Caco-2 (cell line): ENCODE results near the gene CELA3A. TPM values are rescaled to one million over a fixed set of nuclear protein-coding genes. Genes with fewer than 3 reads are reported as not detected.
"Not testable (repeated sequence)": the region's sequence is repeated elsewhere in the genome, so short reads cannot be mapped to it uniquely, and the experiment has no call there.

Source experiments
- BruUV-seq: library from RNA; stranded (reverse); fragments of 400-500 nt; replicated peaks from 2 replicates; lab custom pipeline; 2021; lab: Mats Ljungman, UMichigan
- CTCF ChIA-PET: fragments of 300-600 bp; sonication (Branson Sonifier 250); formaldehyde crosslinking; loops from one replicate; lab custom pipeline; 2022; ENCODE audit warnings: antibody characterized with exemption; lab: Charles Lee
- POLR2A ChIA-PET: fragments of 300-600 bp; sonication (Branson Sonifier 250); formaldehyde crosslinking; loops from one replicate; lab custom pipeline; 2022; ENCODE audit warnings: antibody characterized with exemption; lab: Charles Lee
- DNase-seq, 2 experiments: peaks; one replicate each; pipeline versions ENCODE4 v3.0.0 to v3.0.0-alpha.2; 2020 to 2022
- H3K27me3 ChIP-seq: replicated peaks from 2 replicates; pipeline ENCODE4 v1.6.0; 2011; ENCODE audit warnings: low read length; ENCODE audit not compliant: control insufficient read depth, insufficient read depth
- H3K36me3 ChIP-seq: 2 replicates; pipeline ENCODE4 v1.5.1; 2011; ENCODE audit warnings: low read length; ENCODE audit not compliant: control insufficient read depth, insufficient read depth
- H3K4me1 ChIP-seq: fragments of 250-450 bp; sonication (Bioruptor Pico); 2 replicates; pipeline ENCODE4 v1.5.1; 2020; ENCODE audit warnings: mild to moderate bottlenecking
- H3K4me3 ChIP-seq: 2 replicates; pipeline ENCODE4 v1.5.1; 2011; ENCODE audit warnings: low read depth, mild to moderate bottlenecking, control low read depth, low read length
- H3K9me3 ChIP-seq: fragments of 250-450 bp; sonication (Bioruptor Pico); 2 replicates; pipeline ENCODE4 v1.5.1; 2020; ENCODE audit warnings: mild to moderate bottlenecking, moderate library complexity
- H3K27ac Mint-ChIP-seq: one replicate; pipeline ENCODE4 v1.8.0; 2022; ENCODE audit warnings: mixed read lengths; ENCODE audit not compliant: unreplicated experiment
- H3K27me3 Mint-ChIP-seq: one replicate; pipeline ENCODE4 v1.8.0; 2022; ENCODE audit warnings: mixed read lengths; ENCODE audit not compliant: insufficient read depth, unreplicated experiment
- H3K36me3 Mint-ChIP-seq: one replicate; pipeline ENCODE4 v1.8.0; 2022; ENCODE audit warnings: mild to moderate bottlenecking, mixed read lengths; ENCODE audit not compliant: insufficient read depth, unreplicated experiment
- H3K4me1 Mint-ChIP-seq: one replicate; pipeline ENCODE4 v1.8.0; 2022; ENCODE audit warnings: low read depth, mixed read lengths; ENCODE audit not compliant: unreplicated experiment
- H3K4me3 Mint-ChIP-seq: one replicate; pipeline ENCODE4 v1.8.0; 2022; ENCODE audit warnings: mild to moderate bottlenecking, moderate library complexity, mixed read lengths; ENCODE audit not compliant: unreplicated experiment
- H3K9me3 Mint-ChIP-seq: one replicate; pipeline ENCODE4 v1.8.0; 2022; ENCODE audit warnings: mixed read lengths; ENCODE audit not compliant: unreplicated experiment
- intact Hi-C: fragments of 100-400 bp; cut with micrococcal nuclease; formaldehyde crosslinking; loops from one replicate; pipeline ENCODE4 v1.10.0; 2022; ENCODE audit not compliant: unreplicated experiment
- total RNA-seq: library from RNA; stranded (reverse); gene quantifications from 2 replicates; pipeline ENCODE4 v1.2.3, GENCODE V29; 2022

CELA3A gene
- total RNA-seq, 1 experiment from 2014 or later: not detected

- H3K9me3 Mint-ChIP-seq, H3K27me3 Mint-ChIP-seq, CTCF ChIA-PET, H3K27me3 ChIP-seq, intact Hi-C loops, BruUV-seq, DNase-seq, H3K9me3 ChIP-seq, H3K4me1 Mint-ChIP-seq, H3K4me1 ChIP-seq, H3K4me3 ChIP-seq, POLR2A ChIA-PET, H3K4me3 Mint-ChIP-seq, H3K36me3 ChIP-seq, H3K36me3 Mint-ChIP-seq: not testable (repeated sequence)
- H3K27ac Mint-ChIP-seq: peak overlapping the region; percentile 23
Measured at GRCh38 chr1:21969066-21969465, 32.4 kb upstream of the CELA3A start.

GRCh38 chr1:21970523-21970922, 30.9 kb upstream of the CELA3A start:
- H3K4me1 Mint-ChIP-seq, H3K27me3 Mint-ChIP-seq, BruUV-seq, CTCF ChIA-PET, H3K9me3 ChIP-seq, H3K27ac Mint-ChIP-seq, H3K36me3 Mint-ChIP-seq, H3K9me3 Mint-ChIP-seq, DNase-seq, H3K27me3 ChIP-seq, intact Hi-C loops, H3K4me3 ChIP-seq, H3K4me3 Mint-ChIP-seq, H3K36me3 ChIP-seq, POLR2A ChIA-PET, H3K4me1 ChIP-seq: not testable (repeated sequence)

GRCh38 chr1:21972973-21973441, 28.4 kb upstream of the CELA3A start:
- H3K9me3 Mint-ChIP-seq, H3K27me3 ChIP-seq, H3K4me3 Mint-ChIP-seq, H3K36me3 ChIP-seq, H3K9me3 ChIP-seq, intact Hi-C loops, BruUV-seq, H3K4me1 ChIP-seq, H3K4me3 ChIP-seq, DNase-seq, H3K36me3 Mint-ChIP-seq, H3K27me3 Mint-ChIP-seq: not testable (repeated sequence)
- H3K27ac Mint-ChIP-seq: peak overlapping the region; percentile 61
- H3K4me1 Mint-ChIP-seq: peaks cover 13% of the 10 kb centered on the region
- ChIA-PET CTCF (interaction anchor here (0.6 kb wide), 1 partner anchor 1896 kb away, joined by 4 read pairs; no protein-coding TSS in a partner anchor), POLR2A (interaction anchor here (0.6 kb wide), 1 partner anchor 44 kb away, joined by 3 read pairs; no protein-coding TSS in a partner anchor)

GRCh38 chr1:21973948-21974347, 27.5 kb upstream of the CELA3A start:
- BruUV-seq, H3K9me3 ChIP-seq, H3K4me3 Mint-ChIP-seq, H3K4me3 ChIP-seq, H3K36me3 ChIP-seq, H3K36me3 Mint-ChIP-seq, H3K27me3 Mint-ChIP-seq, H3K27me3 ChIP-seq, intact Hi-C loops, H3K9me3 Mint-ChIP-seq, POLR2A ChIA-PET, DNase-seq, H3K4me1 ChIP-seq, CTCF ChIA-PET, H3K4me1 Mint-ChIP-seq: not testable (repeated sequence)
- H3K27ac Mint-ChIP-seq: peak overlapping the region; percentile 61

- H3K36me3 Mint-ChIP-seq, H3K4me1 ChIP-seq, H3K4me3 Mint-ChIP-seq, BruUV-seq, H3K9me3 ChIP-seq, H3K27ac Mint-ChIP-seq, H3K4me3 ChIP-seq, intact Hi-C loops, POLR2A ChIA-PET, H3K27me3 ChIP-seq, H3K9me3 Mint-ChIP-seq, CTCF ChIA-PET, H3K4me1 Mint-ChIP-seq, H3K27me3 Mint-ChIP-seq, H3K36me3 ChIP-seq: not testable (repeated sequence)
- peak; percentile 63 to 78 for DNase-seq
Measured at GRCh38 chr1:21974699-21975098, 26.8 kb upstream of the CELA3A start.

- CTCF ChIA-PET, H3K27me3 ChIP-seq, H3K4me1 ChIP-seq, H3K4me1 Mint-ChIP-seq, H3K9me3 Mint-ChIP-seq, H3K27me3 Mint-ChIP-seq, H3K36me3 Mint-ChIP-seq, DNase-seq, H3K4me3 Mint-ChIP-seq, H3K27ac Mint-ChIP-seq, H3K9me3 ChIP-seq, H3K4me3 ChIP-seq, H3K36me3 ChIP-seq, BruUV-seq, POLR2A ChIA-PET, intact Hi-C loops: not testable (repeated sequence)
Measured at GRCh38 chr1:21975296-21975695, 26.2 kb upstream of the CELA3A start.

- CTCF ChIA-PET, H3K4me3 ChIP-seq, H3K9me3 Mint-ChIP-seq, H3K27me3 ChIP-seq, BruUV-seq, H3K4me3 Mint-ChIP-seq, H3K27ac Mint-ChIP-seq, H3K27me3 Mint-ChIP-seq, H3K36me3 Mint-ChIP-seq, H3K4me1 ChIP-seq, H3K9me3 ChIP-seq, POLR2A ChIA-PET, H3K4me1 Mint-ChIP-seq, DNase-seq, H3K36me3 ChIP-seq, intact Hi-C loops: not testable (repeated sequence)
Measured at GRCh38 chr1:21976703-21977239, 24.7 kb upstream of the CELA3A start, which contains the start of gene CELA3B. TSS of gene CELA3B (plus strand) at chr1:21977022. CDS start at chr1:21977040, 18 bp downstream.
